GM10248 (cell line): ENCODE data around the gene SLC25A1.

Experiments
- CTCF ChIA-PET: fragments of 300-600 bp; sonication (Branson Sonifier 250); formaldehyde crosslinking; extraction: SDS; loops from one replicate; lab custom pipeline; 2021; ENCODE audit warnings: antibody characterized with exemption; lab: Yijun Ruan, JAX
- POLR2A ChIA-PET: fragments of 350-650 bp; sonication (Branson Sonifier 250); formaldehyde crosslinking; extraction: SDS; loops from one replicate; lab custom pipeline; 2020; ENCODE audit warnings: antibody characterized with exemption; lab: Yijun Ruan, JAX
- DNase-seq: peaks from one replicate; pipeline ENCODE4 v3.0.0; 2012; ENCODE audit errors: extremely low spot score
- TF ChIP-seq, protein P1 (sequence below): IDR thresholded peaks from 2 replicates; pipeline ENCODE4 v1.5.1; 2012; ENCODE audit warnings: mild to moderate bottlenecking, low read depth; ENCODE audit errors: extremely low read depth, missing control alignments, control extremely low read depth

SLC25A1 gene

DNA sequence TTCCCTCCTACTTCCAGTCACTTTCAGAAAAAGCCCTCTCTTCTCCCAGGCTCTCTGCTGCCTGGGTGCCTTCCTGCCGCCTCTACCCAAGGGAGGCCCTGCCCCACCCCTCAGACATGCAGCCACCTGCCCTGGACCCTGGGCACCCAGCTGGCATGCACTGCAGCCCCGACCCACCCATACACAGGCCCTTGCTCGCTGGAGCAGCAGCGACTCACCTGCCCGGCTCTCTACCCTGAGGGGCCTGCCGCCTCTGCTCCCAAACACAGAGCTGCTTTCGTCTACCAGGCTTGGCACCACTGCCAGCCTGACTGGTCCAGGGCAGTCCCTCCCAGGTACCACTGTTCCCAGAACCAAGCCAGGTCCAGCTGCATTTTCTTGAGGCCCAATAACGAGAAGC, 48.7 kb downstream of the SLC25A1 start:
- POLR2A ChIA-PET, result no interaction called here
- DNase-seq, result no peak
- TF ChIP-seq, protein P1, sequence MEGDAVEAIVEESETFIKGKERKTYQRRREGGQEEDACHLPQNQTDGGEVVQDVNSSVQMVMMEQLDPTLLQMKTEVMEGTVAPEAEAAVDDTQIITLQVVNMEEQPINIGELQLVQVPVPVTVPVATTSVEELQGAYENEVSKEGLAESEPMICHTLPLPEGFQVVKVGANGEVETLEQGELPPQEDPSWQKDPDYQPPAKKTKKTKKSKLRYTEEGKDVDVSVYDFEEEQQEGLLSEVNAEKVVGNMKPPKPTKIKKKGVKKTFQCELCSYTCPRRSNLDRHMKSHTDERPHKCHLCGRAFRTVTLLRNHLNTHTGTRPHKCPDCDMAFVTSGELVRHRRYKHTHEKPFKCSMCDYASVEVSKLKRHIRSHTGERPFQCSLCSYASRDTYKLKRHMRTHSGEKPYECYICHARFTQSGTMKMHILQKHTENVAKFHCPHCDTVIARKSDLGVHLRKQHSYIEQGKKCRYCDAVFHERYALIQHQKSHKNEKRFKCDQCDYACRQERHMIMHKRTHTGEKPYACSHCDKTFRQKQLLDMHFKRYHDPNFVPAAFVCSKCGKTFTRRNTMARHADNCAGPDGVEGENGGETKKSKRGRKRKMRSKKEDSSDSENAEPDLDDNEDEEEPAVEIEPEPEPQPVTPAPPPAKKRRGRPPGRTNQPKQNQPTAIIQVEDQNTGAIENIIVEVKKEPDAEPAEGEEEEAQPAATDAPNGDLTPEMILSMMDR, result no peak
- CTCF ChIA-PET, result interaction anchor here (0.9 to 1.0 kb wide), 2 partner anchors 14 to 23 kb away, joined by 3 to 4 read pairs; partner anchors contain the start of gene ESS2

DNA sequence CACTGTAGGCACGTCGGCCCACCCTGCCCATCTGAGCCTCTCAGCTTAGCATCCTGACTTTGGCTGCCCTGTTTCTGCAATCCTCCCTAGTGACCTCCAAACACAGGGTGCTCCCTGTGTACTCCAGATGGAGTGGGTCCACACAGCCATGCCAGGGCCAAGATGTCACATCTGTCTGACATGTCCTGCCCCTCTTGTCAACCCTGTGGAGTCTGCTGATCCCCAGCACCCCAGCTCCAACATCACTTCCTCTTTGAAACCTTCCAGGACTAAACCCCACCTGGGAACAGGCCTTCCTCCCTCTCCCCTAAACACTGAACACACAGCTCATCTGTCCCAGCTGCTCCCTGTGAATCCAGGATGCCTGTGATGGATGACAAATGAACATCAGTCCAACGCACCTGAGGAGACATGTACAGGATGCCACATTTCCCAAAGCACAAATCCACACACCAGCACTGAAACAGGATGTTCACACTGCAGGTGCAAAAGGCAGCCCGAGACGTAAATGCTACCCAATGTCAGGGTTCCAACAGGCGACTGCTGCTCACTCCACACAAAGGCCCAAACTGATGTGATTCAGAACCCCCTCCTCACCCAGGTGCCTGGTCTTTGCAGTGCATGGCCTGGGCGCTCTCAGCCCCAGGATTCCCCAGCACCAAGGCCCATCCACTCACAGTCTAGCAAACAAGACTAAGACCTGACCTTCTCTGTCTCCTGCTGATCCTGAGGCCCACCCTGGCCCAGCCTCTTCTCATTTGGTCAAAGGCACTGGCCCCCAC, 49.4 kb downstream of the SLC25A1 start:
- POLR2A ChIA-PET, result no interaction called here
- TF ChIP-seq, protein P1, result no peak
- CTCF ChIA-PET, result interaction anchor here (0.9 kb wide), 1 partner anchor 14 kb away, joined by 5 read pairs; the partner anchor contains the start of gene ESS2
- DNase-seq, result no peak

DNA sequence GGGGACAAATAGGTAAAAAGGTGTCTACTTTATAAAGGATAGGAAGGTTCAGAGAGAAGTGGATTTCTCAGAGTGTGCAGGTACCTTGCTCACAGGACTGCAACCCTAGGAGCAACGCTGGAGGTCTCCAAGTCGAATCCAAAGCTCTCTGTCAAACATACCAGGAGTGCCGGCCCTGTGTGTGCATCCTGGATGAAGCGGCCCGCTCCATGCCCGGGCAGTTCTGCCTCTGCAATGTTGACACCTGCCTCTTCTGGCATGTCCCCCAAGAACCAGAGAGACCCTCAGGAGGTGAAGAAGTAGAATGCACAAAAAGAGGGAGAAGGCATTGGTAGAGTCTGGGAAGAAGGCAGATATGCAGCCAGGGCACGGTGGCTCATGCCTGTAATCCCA, 50.5 kb downstream of the SLC25A1 start:
- DNase-seq, result no peak
- ChIA-PET CTCF (interaction anchor here (1.0 to 1.2 kb wide), 2 partner anchors 10 to 16 kb away, joined by 3 to 7 read pairs; partner anchors contain the start of gene ESS2), POLR2A (no interaction called here)
- TF ChIP-seq, protein P1, result no peak

DNA sequence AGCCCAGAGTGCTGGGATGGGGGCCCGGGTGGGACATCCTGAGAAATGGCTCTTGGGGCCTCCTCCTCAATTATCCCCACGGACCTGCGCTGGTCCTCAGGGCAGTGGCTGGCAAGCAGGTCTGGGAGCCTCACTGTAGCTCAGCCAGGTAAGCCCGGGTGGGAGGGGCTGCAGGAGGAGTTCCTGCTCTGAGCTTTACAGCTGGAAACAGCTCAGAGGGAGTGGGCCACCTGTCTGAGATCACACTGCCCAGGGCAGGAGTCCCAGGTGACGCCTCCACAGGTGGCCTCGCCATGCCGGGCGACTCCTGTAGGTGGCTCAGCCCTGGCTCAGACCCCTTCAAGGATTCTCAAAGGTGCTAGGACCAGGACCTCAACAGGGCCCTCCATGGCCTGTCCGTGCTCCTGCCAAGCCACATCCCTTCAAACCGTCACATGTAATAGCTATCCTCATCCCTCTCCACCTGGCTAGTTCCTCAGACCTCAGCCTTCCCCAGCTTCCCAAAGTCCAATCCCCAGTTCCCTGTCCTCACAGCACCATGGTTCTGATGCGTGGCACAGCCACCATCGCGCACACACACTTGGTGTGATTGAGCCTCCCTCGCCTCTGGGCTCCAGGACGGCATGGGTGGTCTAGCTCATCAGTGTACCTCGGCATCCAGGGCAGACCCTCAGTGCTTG, 51.1 kb downstream of the SLC25A1 start:
- ChIA-PET POLR2A (no interaction called here), CTCF (interaction anchor here (1.0 to 1.2 kb wide), 2 partner anchors 9 to 17 kb away, joined by 3 to 7 read pairs; partner anchors contain the start of gene ESS2)
- no peak for DNase-seq
- TF ChIP-seq, protein P1, result no peak

DNA sequence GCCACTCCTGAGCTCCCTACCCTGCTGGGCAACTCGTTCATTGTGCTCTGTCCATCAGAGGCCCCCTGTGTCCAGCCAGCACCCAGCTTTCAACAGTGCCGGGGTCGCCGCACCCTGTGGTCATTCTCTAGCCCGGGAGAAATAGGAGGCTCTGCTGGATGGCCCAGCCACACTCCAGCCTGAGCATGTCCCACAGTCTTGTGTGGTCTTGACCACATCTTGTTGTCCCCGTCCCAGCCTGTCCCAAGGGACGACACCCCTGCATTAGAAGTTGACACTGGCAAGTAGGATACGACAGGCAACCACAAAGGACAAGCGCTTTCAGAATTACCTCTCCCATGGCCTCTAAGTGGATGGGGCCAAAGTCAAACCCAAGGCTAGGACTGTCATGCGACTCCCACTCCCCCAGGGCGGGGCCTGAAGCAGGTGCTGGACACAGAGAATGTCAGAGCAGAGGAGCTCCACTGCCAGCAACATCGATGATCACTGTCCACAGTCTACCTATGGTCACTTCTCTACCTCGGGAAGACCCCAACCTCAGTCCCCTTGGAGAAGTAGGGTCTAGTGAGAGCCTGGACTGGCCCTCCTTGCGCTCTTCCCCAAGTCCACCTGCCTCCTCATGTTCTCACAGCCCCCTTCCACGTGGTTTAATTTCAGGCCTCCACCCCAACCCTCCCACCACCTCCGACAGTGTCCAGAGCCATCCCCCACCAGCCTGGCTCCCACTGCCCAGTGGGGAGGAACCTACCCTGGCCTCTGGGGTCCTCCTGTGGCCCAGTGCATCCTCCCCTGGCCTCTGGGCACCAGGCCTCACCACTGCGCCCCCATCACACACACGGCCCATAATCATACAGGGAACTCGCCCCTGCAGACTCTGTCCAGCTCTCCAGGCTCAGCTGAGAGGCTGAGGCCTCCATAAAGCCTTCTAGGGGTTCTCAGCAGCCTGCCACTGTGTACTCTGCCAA, 51.9 kb downstream of the SLC25A1 start:
- CTCF ChIA-PET, result interaction anchor here (1.2 kb wide), 1 partner anchor 18 kb away, joined by 7 read pairs; the partner anchor contains the start of gene ESS2
- POLR2A ChIA-PET, result no interaction called here
- TF ChIP-seq, protein P1, result no peak
- DNase-seq, result no peak
